Fibroblast of lung (primary cell): ENCODE data around the gene ATXN7L3.

Source experiments
- EZH2 ChIP-seq: IDR thresholded peaks from 2 replicates; pipeline ENCODE4 v1.5.1; 2012; ENCODE audit warnings: low read length, control low read depth, mild to moderate bottlenecking; ENCODE audit errors: missing control alignments
- TF ChIP-seq, protein P1 (sequence below), 2 donors: IDR thresholded peaks in 1 of 2; conservative IDR thresholded peaks in 1 of 2; 1 replicate in 1 of 2; 2 replicates in 1 of 2; pipeline ENCODE4 v1.5.1; 2011 to 2012; ENCODE audit warnings: low read length in 2 of 2, control low read depth in 1 of 2, inconsistent platforms in 1 of 2, low read depth in 1 of 2, mild to moderate bottlenecking in 1 of 2

DNA sequence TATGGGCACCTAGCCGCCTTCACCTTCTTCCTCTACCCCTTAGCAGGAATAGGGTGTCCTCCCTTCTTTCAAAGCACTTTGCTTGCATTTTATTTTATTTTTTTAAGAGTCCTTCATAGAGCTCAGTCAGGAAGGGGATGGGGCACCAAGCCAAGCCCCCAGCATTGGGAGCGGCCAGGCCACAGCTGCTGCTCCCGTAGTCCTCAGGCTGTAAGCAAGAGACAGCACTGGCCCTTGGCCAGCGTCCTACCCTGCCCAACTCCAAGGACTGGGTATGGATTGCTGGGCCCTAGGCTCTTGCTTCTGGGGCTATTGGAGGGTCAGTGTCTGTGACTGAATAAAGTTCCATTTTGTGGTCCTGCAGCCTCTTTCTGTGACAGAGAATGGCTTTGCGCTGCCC lies 8.3 kb downstream of the ATXN7L3 start:
- TF ChIP-seq, protein P1, sequence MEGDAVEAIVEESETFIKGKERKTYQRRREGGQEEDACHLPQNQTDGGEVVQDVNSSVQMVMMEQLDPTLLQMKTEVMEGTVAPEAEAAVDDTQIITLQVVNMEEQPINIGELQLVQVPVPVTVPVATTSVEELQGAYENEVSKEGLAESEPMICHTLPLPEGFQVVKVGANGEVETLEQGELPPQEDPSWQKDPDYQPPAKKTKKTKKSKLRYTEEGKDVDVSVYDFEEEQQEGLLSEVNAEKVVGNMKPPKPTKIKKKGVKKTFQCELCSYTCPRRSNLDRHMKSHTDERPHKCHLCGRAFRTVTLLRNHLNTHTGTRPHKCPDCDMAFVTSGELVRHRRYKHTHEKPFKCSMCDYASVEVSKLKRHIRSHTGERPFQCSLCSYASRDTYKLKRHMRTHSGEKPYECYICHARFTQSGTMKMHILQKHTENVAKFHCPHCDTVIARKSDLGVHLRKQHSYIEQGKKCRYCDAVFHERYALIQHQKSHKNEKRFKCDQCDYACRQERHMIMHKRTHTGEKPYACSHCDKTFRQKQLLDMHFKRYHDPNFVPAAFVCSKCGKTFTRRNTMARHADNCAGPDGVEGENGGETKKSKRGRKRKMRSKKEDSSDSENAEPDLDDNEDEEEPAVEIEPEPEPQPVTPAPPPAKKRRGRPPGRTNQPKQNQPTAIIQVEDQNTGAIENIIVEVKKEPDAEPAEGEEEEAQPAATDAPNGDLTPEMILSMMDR (conservative IDR thresholded peaks at IDR 0.05 in 1 of 2, IDR thresholded peaks at IDR 0.05 in 1 of 2; ENCODE audit: low read depth in 1 of 2, low read length in 2 of 2) = no peak
- no peak for TF ChIP-seq EZH2
